ENCODE measurements around the gene CROCC2. TPM values are rescaled to one million over a fixed set of nuclear protein-coding genes. Genes with fewer than 3 reads are reported as not detected.

CROCC2 gene
- total and polyA plus RNA-seq, 2 of the 13 experiments (the other 11 are each of a cell fraction or from before 2014, with no cell fraction given): not detected

DNA sequence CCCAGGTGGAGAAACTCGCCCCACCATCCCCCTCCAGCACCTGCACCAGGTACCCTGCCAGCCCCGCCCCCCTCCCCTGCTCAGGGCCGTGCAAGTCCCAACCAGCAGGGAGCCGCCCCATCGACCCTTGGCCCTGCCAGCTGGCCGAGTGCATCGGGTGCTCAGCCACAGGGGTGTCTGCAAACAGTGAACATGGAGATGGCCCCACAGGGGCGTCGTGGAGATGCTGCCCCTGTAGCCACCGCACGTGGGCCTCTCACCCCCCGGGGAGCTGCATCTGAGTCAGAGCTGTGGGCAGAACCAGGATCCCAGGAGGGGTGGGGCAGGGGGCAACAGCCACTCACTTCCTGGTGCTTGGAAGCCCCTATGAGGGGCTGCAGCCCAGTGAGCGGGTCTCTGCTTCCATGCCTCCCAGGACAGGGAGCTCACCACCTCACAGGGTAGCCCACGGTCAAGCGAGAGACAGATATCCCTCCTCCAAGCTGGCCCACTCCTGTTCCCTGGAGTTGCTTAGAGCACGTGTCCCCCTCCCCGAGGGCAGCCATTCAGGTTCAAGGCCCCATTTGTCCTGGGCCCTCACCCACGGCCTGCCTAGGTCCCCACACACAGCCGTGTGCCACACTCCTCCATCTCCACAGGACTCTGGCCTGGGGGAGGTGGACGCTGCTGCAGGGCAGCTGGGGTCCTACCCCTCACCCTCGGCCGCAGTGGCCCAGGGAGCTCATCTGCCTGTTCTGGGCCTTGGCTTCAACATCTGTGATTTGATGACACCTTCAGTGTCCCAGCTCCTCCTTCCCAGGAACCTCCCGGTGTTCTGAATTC is 9.1 kb upstream of the CROCC2 start (continued):
- TF ChIP-seq, protein P1, sequence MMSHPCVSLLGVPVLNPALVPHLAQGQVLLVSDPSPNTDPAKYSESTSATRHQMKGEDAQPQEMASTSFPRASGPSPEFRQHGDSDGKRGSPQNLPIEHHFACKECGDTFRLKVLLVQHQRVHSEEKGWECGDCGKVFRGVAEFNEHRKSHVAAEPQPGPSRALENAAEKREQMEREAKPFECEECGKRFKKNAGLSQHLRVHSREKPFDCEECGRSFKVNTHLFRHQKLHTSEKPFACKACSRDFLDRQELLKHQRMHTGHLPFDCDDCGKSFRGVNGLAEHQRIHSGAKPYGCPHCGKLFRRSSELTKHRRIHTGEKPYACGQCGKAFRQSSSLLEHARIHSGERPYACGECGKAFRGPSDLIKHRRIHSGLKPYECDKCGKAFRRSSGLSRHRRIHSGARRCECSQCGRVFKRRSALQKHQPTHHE (CRISPR knock-in tag; IDR thresholded peaks at IDR 0.05; ENCODE audit: borderline replicate concordance): no peak
- TF ChIP-seq, protein P2, sequence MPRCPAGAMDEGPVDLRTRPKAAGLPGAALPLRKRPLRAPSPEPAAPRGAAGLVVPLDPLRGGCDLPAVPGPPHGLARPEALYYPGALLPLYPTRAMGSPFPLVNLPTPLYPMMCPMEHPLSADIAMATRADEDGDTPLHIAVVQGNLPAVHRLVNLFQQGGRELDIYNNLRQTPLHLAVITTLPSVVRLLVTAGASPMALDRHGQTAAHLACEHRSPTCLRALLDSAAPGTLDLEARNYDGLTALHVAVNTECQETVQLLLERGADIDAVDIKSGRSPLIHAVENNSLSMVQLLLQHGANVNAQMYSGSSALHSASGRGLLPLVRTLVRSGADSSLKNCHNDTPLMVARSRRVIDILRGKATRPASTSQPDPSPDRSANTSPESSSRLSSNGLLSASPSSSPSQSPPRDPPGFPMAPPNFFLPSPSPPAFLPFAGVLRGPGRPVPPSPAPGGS (CRISPR knock-in tag; IDR thresholded peaks at IDR 0.05): no peak
- TF ChIP-seq KDM5B (CRISPR knock-in tag; IDR thresholded peaks at IDR 0.05; ENCODE audit: borderline replicate concordance) (0 out of 2 replicates have a peak, but pooled peaks have one; percentile 33), ISX (CRISPR knock-in tag; conservative IDR thresholded peaks at IDR 0.05) (no peak), ZNF570 (CRISPR knock-in tag; IDR thresholded peaks at IDR 0.05; ENCODE audit: borderline replicate concordance) (no peak), ARHGAP35 (CRISPR knock-in tag; IDR thresholded peaks at IDR 0.05; ENCODE audit: borderline replicate concordance) (no peak), ZSCAN21 (CRISPR knock-in tag; IDR thresholded peaks at IDR 0.05; ENCODE audit: borderline replicate concordance) (peak; percentile 50; the same call in 1 of the 2 replicates), TGIF2 (CRISPR knock-in tag; IDR thresholded peaks at IDR 0.05) (no peak), STAT5B (CRISPR knock-in tag; IDR thresholded peaks at IDR 0.05) (no peak), ZBTB1 (CRISPR knock-in tag; IDR thresholded peaks at IDR 0.05; ENCODE audit: borderline replicate concordance) (no peak), ZNF160 (CRISPR knock-in tag; IDR thresholded peaks at IDR 0.05) (no peak)
- TF ChIP-seq, protein P3, sequence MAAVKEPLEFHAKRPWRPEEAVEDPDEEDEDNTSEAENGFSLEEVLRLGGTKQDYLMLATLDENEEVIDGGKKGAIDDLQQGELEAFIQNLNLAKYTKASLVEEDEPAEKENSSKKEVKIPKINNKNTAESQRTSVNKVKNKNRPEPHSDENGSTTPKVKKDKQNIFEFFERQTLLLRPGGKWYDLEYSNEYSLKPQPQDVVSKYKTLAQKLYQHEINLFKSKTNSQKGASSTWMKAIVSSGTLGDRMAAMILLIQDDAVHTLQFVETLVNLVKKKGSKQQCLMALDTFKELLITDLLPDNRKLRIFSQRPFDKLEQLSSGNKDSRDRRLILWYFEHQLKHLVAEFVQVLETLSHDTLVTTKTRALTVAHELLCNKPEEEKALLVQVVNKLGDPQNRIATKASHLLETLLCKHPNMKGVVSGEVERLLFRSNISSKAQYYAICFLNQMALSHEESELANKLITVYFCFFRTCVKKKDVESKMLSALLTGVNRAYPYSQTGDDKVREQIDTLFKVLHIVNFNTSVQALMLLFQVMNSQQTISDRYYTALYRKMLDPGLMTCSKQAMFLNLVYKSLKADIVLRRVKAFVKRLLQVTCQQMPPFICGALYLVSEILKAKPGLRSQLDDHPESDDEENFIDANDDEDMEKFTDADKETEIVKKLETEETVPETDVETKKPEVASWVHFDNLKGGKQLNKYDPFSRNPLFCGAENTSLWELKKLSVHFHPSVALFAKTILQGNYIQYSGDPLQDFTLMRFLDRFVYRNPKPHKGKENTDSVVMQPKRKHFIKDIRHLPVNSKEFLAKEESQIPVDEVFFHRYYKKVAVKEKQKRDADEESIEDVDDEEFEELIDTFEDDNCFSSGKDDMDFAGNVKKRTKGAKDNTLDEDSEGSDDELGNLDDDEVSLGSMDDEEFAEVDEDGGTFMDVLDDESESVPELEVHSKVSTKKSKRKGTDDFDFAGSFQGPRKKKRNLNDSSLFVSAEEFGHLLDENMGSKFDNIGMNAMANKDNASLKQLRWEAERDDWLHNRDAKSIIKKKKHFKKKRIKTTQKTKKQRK (IDR thresholded peaks at IDR 0.05; ENCODE audit: low read length): no peak
- TF ChIP-seq, protein P4, sequence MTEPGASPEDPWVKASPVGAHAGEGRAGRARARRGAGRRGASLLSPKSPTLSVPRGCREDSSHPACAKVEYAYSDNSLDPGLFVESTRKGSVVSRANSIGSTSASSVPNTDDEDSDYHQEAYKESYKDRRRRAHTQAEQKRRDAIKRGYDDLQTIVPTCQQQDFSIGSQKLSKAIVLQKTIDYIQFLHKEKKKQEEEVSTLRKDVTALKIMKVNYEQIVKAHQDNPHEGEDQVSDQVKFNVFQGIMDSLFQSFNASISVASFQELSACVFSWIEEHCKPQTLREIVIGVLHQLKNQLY (CRISPR knock-in tag; IDR thresholded peaks at IDR 0.05): no peak
- TF ChIP-seq, protein P5, sequence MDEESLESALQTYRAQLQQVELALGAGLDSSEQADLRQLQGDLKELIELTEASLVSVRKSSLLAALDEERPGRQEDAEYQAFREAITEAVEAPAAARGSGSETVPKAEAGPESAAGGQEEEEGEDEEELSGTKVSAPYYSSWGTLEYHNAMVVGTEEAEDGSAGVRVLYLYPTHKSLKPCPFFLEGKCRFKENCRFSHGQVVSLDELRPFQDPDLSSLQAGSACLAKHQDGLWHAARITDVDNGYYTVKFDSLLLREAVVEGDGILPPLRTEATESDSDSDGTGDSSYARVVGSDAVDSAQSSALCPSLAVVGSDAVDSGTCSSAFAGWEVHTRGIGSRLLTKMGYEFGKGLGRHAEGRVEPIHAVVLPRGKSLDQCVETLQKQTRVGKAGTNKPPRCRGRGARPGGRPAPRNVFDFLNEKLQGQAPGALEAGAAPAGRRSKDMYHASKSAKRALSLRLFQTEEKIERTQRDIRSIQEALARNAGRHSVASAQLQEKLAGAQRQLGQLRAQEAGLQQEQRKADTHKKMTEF (CRISPR knock-in tag; IDR thresholded peaks at IDR 0.05): no peak
- TF ChIP-seq, protein P6, sequence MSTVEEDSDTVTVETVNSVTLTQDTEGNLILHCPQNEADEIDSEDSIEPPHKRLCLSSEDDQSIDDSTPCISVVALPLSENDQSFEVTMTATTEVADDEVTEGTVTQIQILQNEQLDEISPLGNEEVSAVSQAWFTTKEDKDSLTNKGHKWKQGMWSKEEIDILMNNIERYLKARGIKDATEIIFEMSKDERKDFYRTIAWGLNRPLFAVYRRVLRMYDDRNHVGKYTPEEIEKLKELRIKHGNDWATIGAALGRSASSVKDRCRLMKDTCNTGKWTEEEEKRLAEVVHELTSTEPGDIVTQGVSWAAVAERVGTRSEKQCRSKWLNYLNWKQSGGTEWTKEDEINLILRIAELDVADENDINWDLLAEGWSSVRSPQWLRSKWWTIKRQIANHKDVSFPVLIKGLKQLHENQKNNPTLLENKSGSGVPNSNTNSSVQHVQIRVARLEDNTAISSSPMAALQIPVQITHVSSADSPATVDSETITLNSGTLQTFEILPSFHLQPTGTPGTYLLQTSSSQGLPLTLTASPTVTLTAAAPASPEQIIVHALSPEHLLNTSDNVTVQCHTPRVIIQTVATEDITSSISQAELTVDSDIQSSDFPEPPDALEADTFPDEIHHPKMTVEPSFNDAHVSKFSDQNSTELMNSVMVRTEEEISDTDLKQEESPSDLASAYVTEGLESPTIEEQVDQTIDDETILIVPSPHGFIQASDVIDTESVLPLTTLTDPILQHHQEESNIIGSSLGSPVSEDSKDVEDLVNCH (CRISPR knock-in tag; IDR thresholded peaks at IDR 0.05): no peak
- TF ChIP-seq, protein P7, sequence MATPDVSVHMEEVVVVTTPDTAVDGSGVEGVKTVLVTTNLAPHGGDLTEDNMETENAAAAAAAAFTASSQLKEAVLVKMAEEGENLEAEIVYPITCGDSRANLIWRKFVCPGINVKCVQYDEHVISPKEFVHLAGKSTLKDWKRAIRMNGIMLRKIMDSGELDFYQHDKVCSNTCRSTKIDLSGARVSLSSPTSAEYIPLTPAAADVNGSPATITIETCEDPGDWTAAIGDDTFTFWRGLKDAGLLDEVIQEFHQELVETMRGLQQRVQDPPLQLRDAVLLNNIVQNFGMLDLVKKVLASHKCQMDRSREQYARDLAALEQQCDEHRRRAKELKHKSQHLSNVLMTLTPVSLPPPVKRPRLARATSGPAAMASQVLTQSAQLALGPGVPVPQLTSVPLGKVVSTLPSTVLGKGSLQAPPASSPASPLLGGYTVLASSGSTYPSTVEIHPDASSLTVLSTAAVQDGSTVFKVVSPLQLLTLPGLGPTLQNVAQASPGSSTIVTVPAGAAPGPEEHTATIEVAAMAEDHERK (CRISPR knock-in tag; IDR thresholded peaks at IDR 0.05; ENCODE audit: low read depth): no peak

Measured in HepG2 (cell line).